Measurements from ENCODE around the gene UBE2E2.

- TF ChIP-seq CTCF (IDR thresholded peaks at IDR 0.05), result no peak
- no peak for TF ChIP-seq POLR2AphosphoS5 (IDR thresholded peaks at IDR 0.05)
Observed at GRCh38 chr3:23288286-23288685, 85.2 kb downstream of the UBE2E2 start.
